A673 (cell line): ENCODE results near the gene ZMYND11. TPM values are rescaled to one million over a fixed set of nuclear protein-coding genes. Genes with fewer than 3 reads are reported as not detected.

Experiments
- BruUV-seq: library from RNA; stranded (reverse); fragments of 400-500 nt; replicated peaks from 2 replicates; lab custom pipeline; 2021; lab: Mats Ljungman, UMichigan
- CTCF ChIA-PET: fragments of 300-600 bp; sonication (Branson Sonifier 250); formaldehyde crosslinking; loops from one replicate; lab custom pipeline; 2022; ENCODE audit warnings: antibody characterized with exemption; lab: Charles Lee
- POLR2A ChIA-PET: fragments of 300-600 bp; sonication (Branson Sonifier 250); formaldehyde crosslinking; loops from one replicate; lab custom pipeline; 2022; ENCODE audit warnings: antibody characterized with exemption; ENCODE audit not compliant: low non-redundant PET; lab: Charles Lee
- DNase-seq: peaks from one replicate; pipeline ENCODE4 v3.0.0-alpha.2; 2015; ENCODE audit warnings: low spot score
- H3K27ac ChIP-seq: fragments of 200-600 bp; sonication (generic); 2 replicates; pipeline ENCODE4 v1.5.1; 2016; ENCODE audit warnings: mixed run types, low read depth, mild to moderate bottlenecking, mixed read lengths, antibody characterized with exemption, low read length; ENCODE audit not compliant: poor library complexity, severe bottlenecking
- H3K27me3 ChIP-seq: fragments of 200-600 bp; sonication (generic); replicated peaks from 2 replicates; pipeline ENCODE4 v1.6.1; 2017; ENCODE audit warnings: mixed run types, low read depth, mild to moderate bottlenecking, mixed read lengths, antibody characterized with exemption, low read length; ENCODE audit not compliant: insufficient read depth, poor library complexity
- H3K36me3 ChIP-seq: fragments of 200-600 bp; sonication (generic); 2 replicates; pipeline ENCODE4 v1.6.1; 2016; ENCODE audit warnings: mixed run types, mild to moderate bottlenecking, mixed read lengths, antibody characterized with exemption, low read length; ENCODE audit not compliant: insufficient read depth, poor library complexity, severe bottlenecking
- H3K4me1 ChIP-seq: fragments of 200-600 bp; sonication (generic); 2 replicates; pipeline ENCODE4 v1.6.1; 2017; ENCODE audit warnings: mixed run types, mild to moderate bottlenecking, mixed read lengths, antibody characterized with exemption, low read length; ENCODE audit not compliant: insufficient read depth, poor library complexity, severe bottlenecking
- H3K4me3 ChIP-seq: fragments of 200-600 bp; sonication (generic); 2 replicates; pipeline ENCODE4 v1.5.1; 2016; ENCODE audit warnings: low read depth, mixed run types, mild to moderate bottlenecking, mixed read lengths, low read length; ENCODE audit not compliant: poor library complexity, severe bottlenecking
- H3K9me3 ChIP-seq: fragments of 200-600 bp; sonication (generic); 2 replicates; pipeline ENCODE4 v1.6.1; 2016; ENCODE audit warnings: mixed run types, low read depth, mild to moderate bottlenecking, mixed read lengths, antibody characterized with exemption, low read length; ENCODE audit not compliant: poor library complexity, severe bottlenecking
- CTCF ChIP-seq: fragments of 300-800, 200-600 bp; sonication (generic); conservative IDR thresholded peaks from 2 replicates; pipeline ENCODE4 v1.5.1; 2017; ENCODE audit warnings: low read depth, mild to moderate bottlenecking, antibody characterized with exemption, low read length, moderate library complexity, mixed read lengths
- EZH2 ChIP-seq: fragments of 200-600 bp; sonication (generic); IDR thresholded peaks from 2 replicates; pipeline ENCODE4 v1.6.1; 2017; ENCODE audit warnings: borderline replicate concordance, low read depth, mild to moderate bottlenecking, mixed read lengths, antibody characterized with exemption, low read length; ENCODE audit not compliant: poor library complexity, severe bottlenecking
- intact Hi-C: fragments of 100-400 bp; cut with micrococcal nuclease; formaldehyde crosslinking; loops from one replicate; pipeline ENCODE4 v1.10.0; 2022; ENCODE audit not compliant: unreplicated experiment
- total RNA-seq: library from RNA; stranded (reverse); gene quantifications from 2 replicates; pipeline ENCODE4 v1.2.3, GENCODE V29; 2021

The ZMYND11 gene
- total RNA-seq, 1 experiment from 2014 or later, result 82.8 TPM

DNA sequence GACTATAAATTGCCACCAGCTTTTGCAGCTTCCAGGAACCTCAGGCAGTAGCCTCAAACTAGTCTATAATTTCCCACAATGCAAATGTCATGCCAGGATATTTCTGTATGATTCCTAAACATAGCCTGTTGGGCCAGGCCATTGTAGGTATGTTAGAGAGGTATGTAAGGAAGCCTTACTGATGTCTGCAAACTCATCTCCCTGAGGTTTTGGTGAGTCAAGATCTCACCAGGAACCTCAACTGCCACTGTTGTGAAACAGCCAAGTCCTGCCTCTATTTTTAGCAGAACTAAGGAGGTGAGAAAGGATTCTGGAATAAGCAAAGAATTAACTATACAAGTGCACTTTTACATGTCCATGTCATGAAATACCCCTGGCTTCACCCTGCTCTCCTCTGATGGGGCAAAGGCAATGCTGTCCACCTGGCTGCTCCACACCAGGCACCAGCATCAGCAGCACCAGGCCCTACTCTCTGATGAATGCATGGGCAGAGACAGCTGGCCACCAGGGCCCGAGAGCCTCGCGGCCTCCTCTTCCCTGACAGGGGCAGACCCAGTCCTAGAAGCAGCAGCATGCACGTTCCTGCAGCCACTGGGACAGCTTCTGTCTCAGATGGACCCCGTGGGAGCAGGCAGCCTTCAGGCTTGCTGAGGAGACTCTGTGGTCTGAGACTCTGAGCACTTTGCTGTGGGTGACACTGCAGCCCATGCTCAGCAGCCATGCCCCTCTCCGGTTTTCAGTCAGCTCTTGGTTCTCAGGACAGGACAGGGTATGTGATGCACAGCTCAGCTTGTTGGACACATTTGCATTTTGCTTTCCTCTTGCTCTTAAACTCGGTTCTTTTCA lies 147.3 kb downstream of the ZMYND11 start:
- BruUV-seq, result no TSS peak
- no peak overlapping the region for H3K4me3 ChIP-seq
- H3K36me3 ChIP-seq, result no peaks in the 10 kb centered on the region
- POLR2A ChIA-PET, result no interaction called here
- no peak for TF ChIP-seq EZH2
- TF ChIP-seq CTCF, result no peak
- H3K4me1 ChIP-seq, result no peaks in the 10 kb centered on the region
- intact Hi-C loops, result no loop called here
- no peak overlapping the region for H3K27ac ChIP-seq
- CTCF ChIA-PET, result no interaction called here
- H3K9me3 ChIP-seq, result no peaks in the 10 kb centered on the region
- DNase-seq, result no peak
- H3K27me3 ChIP-seq, result no peaks in the 10 kb centered on the region

- no peaks in the 10 kb centered on the region for H3K27me3 ChIP-seq
- CTCF ChIA-PET, result no interaction called here
- TF ChIP-seq EZH2 (no peak), CTCF (no peak)
- H3K4me1 ChIP-seq, result no peaks in the 10 kb centered on the region
- no peak for DNase-seq
- H3K36me3 ChIP-seq, result no peaks in the 10 kb centered on the region
- no peaks in the 10 kb centered on the region for H3K9me3 ChIP-seq
- H3K27ac ChIP-seq, result no peak overlapping the region
- no peak overlapping the region for H3K4me3 ChIP-seq
- no TSS peak for BruUV-seq
- intact Hi-C loops, result no loop called here
- POLR2A ChIA-PET, result no interaction called here
These were observed 147.9 kb downstream of the ZMYND11 start for GRCh38 chr10:283140-283479.

GRCh38 chr10:283916-284356 lies 148.7 kb downstream of the ZMYND11 start:
- BruUV-seq, result no TSS peak
- intact Hi-C loops, result no loop called here
- Histone ChIP-seq H3K9me3 (no peaks in the 10 kb centered on the region), H3K36me3 (no peaks in the 10 kb centered on the region), H3K27ac (no peak overlapping the region), H3K4me3 (no peak overlapping the region), H3K4me1 (no peaks in the 10 kb centered on the region), H3K27me3 (no peaks in the 10 kb centered on the region)
- TF ChIP-seq EZH2 (no peak), CTCF (no peak)
- POLR2A ChIA-PET, result no interaction called here
- no peak for DNase-seq
- CTCF ChIA-PET, result no interaction called here
